Naive thymus-derived CD8-positive, alpha-beta T cell (primary cell): Measurements from ENCODE around the gene PHF8. TPM values are rescaled to one million over a fixed set of nuclear protein-coding genes. Genes with fewer than 3 reads are reported as not detected.

Source experiments
- ATAC-seq, 2 donors: fragments of 150-1000 bp; cut with Tn5 transposase in 1 of 2; sonication (Bioruptor Pico), chemical (Tn5 transposase) in 1 of 2; 1 replicate in 1 of 2; 2 replicates in 1 of 2; pipeline ENCODE4 v1.10.0; 2021; ENCODE audit warnings: mild to moderate bottlenecking in 2 of 2, moderate library complexity in 2 of 2
- POLR2A ChIA-PET: fragments of 350-600 bp; sonication (Branson Sonifier 250); formaldehyde crosslinking; loops from one replicate; lab custom pipeline; 2021; ENCODE audit warnings: antibody characterized with exemption; lab: Charles Lee
- DNase-seq, 10 donors: peaks; one replicate each; pipeline versions ENCODE4 v3.0.0 to v3.0.0-alpha.2; 2020 to 2022
- H3K27ac Mint-ChIP-seq, 10 donors: one replicate each; pipeline ENCODE4 v1.8.0; 2020 to 2022; ENCODE audit warnings: mild to moderate bottlenecking in 10 of 10, mixed read lengths in 10 of 10, moderate library complexity in 4 of 10, inconsistent platforms in 1 of 10
- H3K27me3 Mint-ChIP-seq, 5 donors: one replicate each; pipeline ENCODE4 v1.8.0; 2021 to 2022; ENCODE audit warnings: mixed read lengths in 5 of 5
- H3K36me3 Mint-ChIP-seq, 3 donors: one replicate each; pipeline ENCODE4 v1.8.0; 2020 to 2022; ENCODE audit warnings: mixed read lengths in 3 of 3, mild to moderate bottlenecking in 2 of 3, inconsistent platforms in 1 of 3
- H3K4me1 Mint-ChIP-seq, 4 donors: one replicate each; pipeline ENCODE4 v1.8.0; 2021 to 2022; ENCODE audit warnings: mixed read lengths in 4 of 4
- H3K4me3 Mint-ChIP-seq, 10 donors: one replicate each; pipeline ENCODE4 v1.8.0; 2020 to 2022; ENCODE audit warnings: mild to moderate bottlenecking in 10 of 10, mixed read lengths in 10 of 10, moderate library complexity in 6 of 10, inconsistent platforms in 1 of 10
- H3K9me3 Mint-ChIP-seq, 9 donors: one replicate each; pipeline ENCODE4 v1.8.0; 2020 to 2022; ENCODE audit warnings: mixed read lengths in 9 of 9, mild to moderate bottlenecking in 3 of 9, inconsistent platforms in 1 of 9, moderate library complexity in 1 of 9
- polyA plus RNA-seq, 3 donors: library from polyadenylated mRNA; unstranded; fragments of 300-500 nt; fragmentation: Illumina TruSeq; gene quantifications; one replicate each; pipeline ENCODE4 v1.2.3, GENCODE V29; 2021
- total RNA-seq, 8 experiments: library from RNA in 2 of 8; stranded (reverse) in 2 of 8; gene quantifications; one replicate each; pipeline ENCODE4 v1.2.3 and lab custom pipeline; 2021 to 2026

PHF8 gene
- total and polyA plus RNA-seq, 5 experiments from 2014 or later, result 12.0 to 62.9 (median 16.3) TPM

DNA sequence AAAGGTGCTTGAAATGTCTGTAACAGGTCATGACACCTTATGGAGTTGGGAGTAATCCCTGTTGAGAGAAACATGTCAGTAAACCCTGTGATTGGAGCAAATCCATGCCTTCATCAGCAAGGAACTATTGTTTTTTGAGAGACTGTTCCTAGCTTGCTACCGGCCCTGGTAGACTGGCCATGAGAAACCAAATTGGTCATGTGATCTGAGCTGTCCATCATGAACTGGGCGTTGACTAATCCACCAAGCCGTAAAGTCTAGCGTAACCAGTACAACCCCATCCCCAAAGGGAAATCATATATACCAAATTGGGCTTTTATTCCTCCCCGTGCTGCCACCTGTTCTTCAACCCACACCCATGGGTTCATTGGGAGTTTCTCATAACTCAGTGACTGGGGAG, 143.7 kb downstream of the PHF8 start:
- DNase-seq, result no peak
- H3K27ac Mint-ChIP-seq, result no peak overlapping the region
- no peak overlapping the region for H3K4me3 Mint-ChIP-seq
- ATAC-seq, result no peak
- no peaks in the 10 kb centered on the region for H3K36me3 Mint-ChIP-seq
- POLR2A ChIA-PET, result no interaction called here
- no peaks in the 10 kb centered on the region for H3K4me1 Mint-ChIP-seq
- H3K9me3 Mint-ChIP-seq, result peaks cover 0 to 2% (median 0%) of the 10 kb centered on the region in 9 donors
- H3K27me3 Mint-ChIP-seq, result no peaks in the 10 kb centered on the region

DNA sequence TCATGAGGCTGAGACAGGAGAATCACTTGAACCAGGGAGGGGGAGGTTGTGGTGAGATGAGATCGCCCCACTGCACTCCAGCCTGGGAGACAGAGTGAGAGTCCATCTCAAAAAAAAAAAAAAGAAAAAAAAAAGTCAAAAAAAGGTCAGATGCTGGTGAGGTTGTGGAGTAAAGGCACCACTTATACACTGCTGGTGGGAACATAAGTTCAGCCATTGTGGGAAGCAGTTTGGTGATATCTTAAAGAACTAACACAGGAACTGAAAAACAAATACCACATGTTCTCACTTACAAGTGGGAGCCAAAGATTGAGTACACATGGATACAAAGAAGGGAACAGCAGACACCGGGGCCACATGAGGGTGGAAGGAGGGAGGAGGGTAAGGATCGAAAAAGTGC, 149.0 kb downstream of the PHF8 start:
- Mint-ChIP-seq H3K36me3 (no peaks in the 10 kb centered on the region), H3K9me3 (peaks cover 0 to 2% (median 0%) of the 10 kb centered on the region in 9 donors), H3K4me3 (no peak overlapping the region), H3K27ac (no peak overlapping the region), H3K4me1 (no peaks in the 10 kb centered on the region), H3K27me3 (no peaks in the 10 kb centered on the region)
- DNase-seq, result no peak
- POLR2A ChIA-PET, result no interaction called here
- no peak for ATAC-seq

Other genes with a start within 250 kb of the PHF8 start
- 10 to 100 TPM; 21.3 to 25.6 TPM for gene FAM120C, start 138.8 kb upstream of the PHF8 start, total RNA-seq
- 1 to 10 TPM; 6.9 to 8.1 (median 7.2) TPM for gene FAM120C, start 138.8 kb upstream of the PHF8 start, polyA plus RNA-seq